Astrocyte of the cerebellum (primary cell): Measurements from ENCODE around the gene AKAP9.

ENCODE experiments used
- DNase-seq: peaks from one replicate; pipeline ENCODE4 v3.0.0-alpha.2; 2011; ENCODE audit warnings: low read depth
- H3K4me3 ChIP-seq: 2 replicates; pipeline ENCODE4 v1.5.1; 2011; ENCODE audit warnings: mild to moderate bottlenecking, low read depth, low read length, moderate library complexity
- CTCF ChIP-seq: IDR thresholded peaks from 2 replicates; pipeline ENCODE4 v1.5.1; 2012; ENCODE audit warnings: low read length, low read depth, moderate library complexity, mild to moderate bottlenecking; ENCODE audit errors: missing control alignments
- in situ Hi-C: cut with HindIII; loops from 2 replicates; pipeline ENCODE4 v1.10.0; 2017; ENCODE audit warnings: low sequenced_read_pairs

Gene AKAP9

GRCh38 chr7:91999631-92000565, 59.2 kb downstream of the AKAP9 start:
- no peak overlapping the region for H3K4me3 ChIP-seq
- TF ChIP-seq CTCF: no peak
- in situ Hi-C loops: loop anchor here (5.0 kb wide), 1 partner anchor 48 kb away; no protein-coding TSS in a partner anchor
- no peak for DNase-seq

- DNase-seq: no peak
- no peak for TF ChIP-seq CTCF
- H3K4me3 ChIP-seq: no peak overlapping the region
- in situ Hi-C loops: no loop called here
Observed at GRCh38 chr7:92002720-92003119, 62.1 kb downstream of the AKAP9 start.

GRCh38 chr7:92006046-92006445, 65.4 kb downstream of the AKAP9 start:
- no peak for TF ChIP-seq CTCF
- no peak overlapping the region for H3K4me3 ChIP-seq
- no peak for DNase-seq
- in situ Hi-C loops: no loop called here

- H3K4me3 ChIP-seq: no peak overlapping the region
- DNase-seq: no peak
- in situ Hi-C loops: no loop called here
- no peak for TF ChIP-seq CTCF
Observed at GRCh38 chr7:92010215-92010614, 69.6 kb downstream of the AKAP9 start.

- no peak for TF ChIP-seq CTCF
- in situ Hi-C loops: no loop called here
- no peak for DNase-seq
- H3K4me3 ChIP-seq: no peak overlapping the region
Observed at GRCh38 chr7:92013611-92014010, 72.9 kb downstream of the AKAP9 start.

- H3K4me3 ChIP-seq: no peak overlapping the region
- in situ Hi-C loops: no loop called here
- DNase-seq: no peak
- TF ChIP-seq CTCF: no peak
Observed at GRCh38 chr7:92020636-92021035, 80.0 kb downstream of the AKAP9 start.
